ENCODE results near the gene IFNLR1.

The IFNLR1 gene

GRCh38 chr1:24210195-24210627, 23.1 kb upstream of the IFNLR1 start:
- no peak for TF ChIP-seq CTCF (IDR thresholded peaks at IDR 0.05)

GRCh38 chr1:24209097-24209496, 22.0 kb upstream of the IFNLR1 start:
- no peak for TF ChIP-seq CTCF (IDR thresholded peaks at IDR 0.05)

- no peak for TF ChIP-seq CTCF (IDR thresholded peaks at IDR 0.05)
Measured at GRCh38 chr1:24207709-24208108, 20.6 kb upstream of the IFNLR1 start.

GRCh38 chr1:24206516-24207394, 19.7 kb upstream of the IFNLR1 start:
- TF ChIP-seq CTCF (IDR thresholded peaks at IDR 0.05): no peak

- no peak for TF ChIP-seq CTCF (IDR thresholded peaks at IDR 0.05)
Measured at GRCh38 chr1:24206083-24206464, 19.0 kb upstream of the IFNLR1 start.

- TF ChIP-seq CTCF (IDR thresholded peaks at IDR 0.05): no peak
Measured at GRCh38 chr1:24205345-24206082, 18.4 kb upstream of the IFNLR1 start.

- no peak for TF ChIP-seq CTCF (IDR thresholded peaks at IDR 0.05)
Measured at GRCh38 chr1:24204116-24204515, 17.0 kb upstream of the IFNLR1 start.
